OCI-LY1 (cell line): Measurements from ENCODE around the gene FASN.

ENCODE experiments used
- CTCF ChIP-seq: fragments of 200-600 bp; sonication (generic), shearing (Covaris generic); IDR thresholded peaks from 2 replicates; pipeline ENCODE4 v1.5.1; 2017; ENCODE audit warnings: mild to moderate bottlenecking, antibody characterized with exemption, low read length, moderate library complexity, mixed read lengths
- EZH2 ChIP-seq: fragments of 200-600 bp; sonication (generic), shearing (Covaris generic); IDR thresholded peaks from 2 replicates; pipeline ENCODE4 v1.8.0; 2017; ENCODE audit warnings: borderline replicate concordance, mixed run types, mild to moderate bottlenecking, antibody characterized with exemption, low read length, moderate library complexity, mixed read lengths

GRCh38 chr17:82079001-82079677 is 18.9 kb downstream of the FASN start:
- TF ChIP-seq CTCF (no peak), EZH2 (no peak)
